ENCODE measurements around the gene PSD4.

The PSD4 gene

GRCh38 chr2:113216321-113216720, 42.5 kb downstream of the PSD4 start:
- no peak for DNase-seq (ENCODE audit: low read depth)
- no peak overlapping the region for H3K4me3 ChIP-seq (ENCODE audit: low read depth, low read length)

DNA sequence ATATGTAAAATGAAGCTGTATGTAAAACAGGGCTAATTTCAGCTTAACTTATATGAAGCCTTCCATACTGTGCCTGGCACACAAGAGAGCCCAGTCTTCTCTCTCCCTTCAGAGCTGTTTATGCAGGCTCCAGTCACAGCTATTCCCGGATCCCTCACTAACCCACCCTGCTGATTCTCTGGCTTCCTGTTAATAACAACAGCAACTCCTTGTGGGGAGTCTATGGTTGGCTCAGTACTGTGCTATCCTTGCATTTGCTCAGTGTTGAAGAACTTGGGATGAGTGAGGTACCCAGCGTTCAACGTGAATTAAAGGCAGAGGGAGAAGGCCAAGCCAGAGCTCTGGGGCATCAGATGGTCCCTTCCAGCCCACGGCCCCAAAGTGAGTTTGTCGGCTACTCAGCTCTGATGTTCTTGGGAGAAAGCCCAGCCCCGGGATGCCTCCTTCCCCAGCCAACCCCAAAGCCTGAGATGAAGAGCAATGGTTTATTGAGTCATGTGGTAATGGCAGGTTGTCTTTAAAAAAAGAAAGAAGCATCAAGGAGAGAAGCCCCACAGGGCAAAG, 43.2 kb downstream of the PSD4 start:
- no peak for DNase-seq (ENCODE audit: low read depth)
- no peak overlapping the region for H3K4me3 ChIP-seq (ENCODE audit: low read depth, low read length)

- no peak overlapping the region for H3K4me3 ChIP-seq (ENCODE audit: low read depth, low read length)
- DNase-seq (ENCODE audit: low read depth), result no peak
Measured at GRCh38 chr2:113217455-113218282, 43.9 kb downstream of the PSD4 start.

DNA sequence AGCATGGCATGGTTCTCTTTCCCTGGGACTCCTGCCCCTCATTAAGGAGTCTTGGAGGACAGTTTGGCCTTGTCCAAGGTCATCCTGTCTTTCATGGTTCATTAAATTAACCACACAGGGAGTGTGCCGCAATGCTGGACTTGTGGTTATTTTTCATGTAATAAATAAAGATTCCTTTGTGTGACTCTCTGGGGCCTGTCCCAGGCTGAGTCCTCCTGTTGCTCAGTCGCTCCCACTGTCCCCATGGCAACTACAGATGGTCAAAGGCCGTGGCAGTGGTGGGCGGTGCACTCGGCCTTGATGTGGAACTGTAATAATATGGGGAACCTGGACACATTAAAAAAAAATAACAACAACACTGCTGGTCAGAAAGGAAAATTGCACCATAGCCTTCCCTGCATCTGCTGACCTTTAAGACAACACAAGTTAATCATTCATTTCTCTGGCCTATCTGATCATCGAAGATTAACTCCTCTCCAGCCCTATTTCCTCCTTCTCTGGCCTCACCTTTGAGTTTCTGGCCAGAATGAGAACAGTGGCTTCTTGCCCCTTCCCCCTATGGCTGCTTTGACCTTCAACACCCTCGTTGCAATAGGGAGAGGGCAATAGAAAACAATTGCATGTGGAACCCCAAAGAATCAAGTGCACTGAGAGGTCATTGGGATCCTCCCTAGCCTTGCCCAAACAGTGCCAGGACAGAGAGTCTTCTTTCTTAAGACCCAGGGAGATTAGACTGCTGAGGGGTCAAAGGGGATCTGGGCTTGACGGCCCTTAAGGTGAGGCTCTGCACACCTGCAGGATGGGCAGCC, 44.7 kb downstream of the PSD4 start:
- no peak for DNase-seq (ENCODE audit: low read depth)
- no peak overlapping the region for H3K4me3 ChIP-seq (ENCODE audit: low read depth, low read length)

GRCh38 chr2:113219092-113219441, 45.3 kb downstream of the PSD4 start:
- DNase-seq (ENCODE audit: low read depth), result no peak
- H3K4me3 ChIP-seq (ENCODE audit: low read depth, low read length), result no peak overlapping the region

DNA sequence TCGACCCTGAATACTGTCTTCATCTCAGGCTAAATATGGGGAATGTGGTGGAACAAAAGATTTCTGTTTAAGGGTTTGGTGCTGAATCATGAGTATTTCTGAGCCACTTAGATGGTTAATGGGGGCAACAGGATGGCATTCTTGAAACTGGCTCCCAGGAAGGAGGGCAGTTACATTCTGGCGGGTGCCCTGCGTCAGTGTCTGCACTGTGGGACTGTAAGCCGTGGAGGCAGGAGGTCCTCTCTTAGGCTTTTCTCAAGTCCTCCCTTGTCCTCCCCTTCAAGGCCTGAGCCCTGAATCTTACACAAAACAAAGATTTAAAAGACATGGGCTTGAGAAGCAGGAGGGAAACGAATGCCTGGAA, 45.7 kb downstream of the PSD4 start:
- no peak overlapping the region for H3K4me3 ChIP-seq (ENCODE audit: low read depth, low read length)
- no peak for DNase-seq (ENCODE audit: low read depth)

- H3K4me3 ChIP-seq (ENCODE audit: low read depth, low read length), result no peak overlapping the region
- no peak for DNase-seq (ENCODE audit: low read depth)
Measured at GRCh38 chr2:113219889-113220641, 46.3 kb downstream of the PSD4 start.

DNA sequence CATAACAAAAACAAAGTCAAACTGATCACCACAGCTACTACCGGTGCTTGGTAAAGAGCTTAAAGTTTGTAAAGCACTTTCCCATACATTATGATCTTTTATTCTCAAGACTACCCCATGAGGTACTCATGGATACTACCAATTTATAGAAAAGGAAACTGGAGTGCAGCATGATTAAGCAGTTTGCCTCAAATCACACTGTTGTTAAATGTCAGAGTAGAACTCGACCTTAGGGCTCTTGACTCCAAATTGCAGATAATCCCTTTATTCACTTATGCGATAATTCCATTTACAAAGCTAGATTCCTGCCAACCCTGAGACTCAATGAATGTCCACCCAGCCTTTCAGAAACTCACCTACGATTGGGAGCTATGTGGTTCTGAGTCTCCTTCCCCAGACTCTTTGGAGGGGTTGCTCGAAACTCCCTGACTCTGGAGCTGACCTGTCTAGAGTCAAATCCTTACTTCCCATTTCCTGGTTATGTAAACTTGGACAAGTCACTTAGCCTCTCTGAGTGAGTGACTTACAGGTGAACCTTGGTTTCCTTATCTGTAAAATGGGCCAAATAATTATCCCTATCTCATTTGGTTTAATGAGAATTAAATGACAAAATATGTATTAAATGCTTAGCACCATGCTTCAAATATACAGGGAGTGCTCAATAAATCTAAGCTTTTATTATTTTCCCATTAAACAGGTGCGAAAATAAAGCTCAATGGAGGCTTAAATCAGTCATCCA, 47.4 kb downstream of the PSD4 start:
- H3K4me3 ChIP-seq (ENCODE audit: low read depth, low read length), result no peak overlapping the region
- DNase-seq (ENCODE audit: low read depth), result no peak

DNA sequence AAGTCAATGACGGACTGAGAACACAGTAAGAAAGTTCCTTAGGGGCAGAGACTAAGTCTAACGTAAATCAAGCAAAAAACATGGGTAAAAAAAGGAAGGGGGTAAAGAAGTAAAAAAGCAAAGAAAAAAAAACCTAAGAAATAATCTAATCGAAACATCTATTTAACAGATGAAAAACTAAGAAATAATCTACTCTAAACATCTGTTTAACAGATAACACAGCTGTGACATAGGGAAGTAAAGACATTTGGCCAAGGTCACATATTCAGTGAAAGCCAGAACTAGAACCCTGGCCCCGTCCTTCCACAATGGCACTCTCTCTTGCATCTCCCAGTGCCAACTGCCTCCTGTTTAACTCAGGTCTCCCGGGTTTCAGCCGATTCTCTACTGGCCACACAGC, 48.1 kb downstream of the PSD4 start:
- DNase-seq (ENCODE audit: low read depth), result no peak
- H3K4me3 ChIP-seq (ENCODE audit: low read depth, low read length), result no peak overlapping the region

DNA sequence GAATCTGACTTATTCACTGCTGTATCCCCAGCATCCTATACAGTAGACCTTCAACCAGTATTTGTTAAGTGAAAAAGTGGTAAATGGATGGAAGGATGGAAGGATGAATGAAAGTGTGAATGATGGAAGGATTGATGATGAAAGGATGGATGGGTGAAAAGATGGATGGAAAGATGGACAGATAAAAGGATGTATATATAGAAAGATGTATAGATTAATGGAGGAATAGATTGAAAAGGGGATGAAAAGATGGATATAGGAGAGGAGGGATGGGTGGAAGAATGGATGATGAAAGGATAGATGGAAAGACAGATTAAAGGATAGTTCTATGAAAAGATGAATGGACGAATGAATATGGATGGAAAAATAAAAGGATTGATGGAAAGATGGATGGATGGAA, 50.0 kb downstream of the PSD4 start:
- no peak overlapping the region for H3K4me3 ChIP-seq (ENCODE audit: low read depth, low read length)
- DNase-seq (ENCODE audit: low read depth), result no peak

GRCh38 chr2:113224647-113225236, 51.0 kb downstream of the PSD4 start:
- no peak for DNase-seq (ENCODE audit: low read depth)
- H3K4me3 ChIP-seq (ENCODE audit: low read depth, low read length), result no peak overlapping the region

DNA sequence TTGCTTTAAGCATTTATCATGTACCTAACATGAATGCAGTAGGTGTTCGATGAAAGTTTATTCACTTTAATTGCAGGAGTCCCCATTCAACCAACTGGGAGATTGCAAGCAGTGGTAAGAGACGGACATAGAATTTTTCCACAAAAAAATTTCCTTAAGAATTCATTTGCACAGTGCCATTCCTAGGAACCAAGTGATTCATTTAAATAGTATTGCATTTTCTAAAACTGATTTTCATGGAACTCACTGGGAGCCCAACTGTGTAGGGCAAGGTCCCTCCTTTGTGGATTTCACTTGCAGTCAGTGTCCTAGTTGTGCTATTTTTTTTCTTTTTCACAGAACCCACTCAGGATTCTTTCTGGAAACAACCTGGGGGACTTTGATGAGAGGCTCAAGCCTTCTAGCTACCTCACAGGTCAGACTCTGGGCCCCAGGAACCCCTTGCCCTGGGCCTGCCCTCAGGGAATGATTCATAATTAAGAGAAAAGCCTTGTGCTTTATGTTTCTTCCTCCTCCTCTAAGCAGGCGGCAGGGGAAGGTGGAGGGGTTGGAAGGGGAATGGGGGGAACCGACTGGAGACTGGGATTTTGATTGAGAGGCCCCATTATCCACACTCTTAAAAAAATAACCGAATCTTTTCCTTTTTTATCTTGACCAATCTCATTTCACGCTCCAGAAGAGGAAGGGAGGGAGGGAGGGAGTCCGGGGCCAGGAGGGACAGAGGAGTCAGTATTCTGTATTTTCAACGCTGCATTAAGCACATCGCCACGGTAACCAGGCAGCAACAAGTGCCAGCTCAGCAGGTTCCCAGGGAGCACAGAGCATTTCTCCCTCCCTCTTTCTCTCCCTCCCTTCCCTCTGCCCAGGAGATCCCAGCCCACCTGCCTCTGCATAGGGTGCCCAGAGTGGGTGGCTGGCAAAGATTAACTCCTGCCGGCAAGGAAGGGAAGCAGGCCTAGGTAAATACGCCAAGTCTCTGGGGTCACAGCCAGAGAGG, 51.8 kb downstream of the PSD4 start:
- H3K4me3 ChIP-seq (ENCODE audit: low read depth, low read length), result no peak overlapping the region
- DNase-seq (ENCODE audit: low read depth), result no peak

DNA sequence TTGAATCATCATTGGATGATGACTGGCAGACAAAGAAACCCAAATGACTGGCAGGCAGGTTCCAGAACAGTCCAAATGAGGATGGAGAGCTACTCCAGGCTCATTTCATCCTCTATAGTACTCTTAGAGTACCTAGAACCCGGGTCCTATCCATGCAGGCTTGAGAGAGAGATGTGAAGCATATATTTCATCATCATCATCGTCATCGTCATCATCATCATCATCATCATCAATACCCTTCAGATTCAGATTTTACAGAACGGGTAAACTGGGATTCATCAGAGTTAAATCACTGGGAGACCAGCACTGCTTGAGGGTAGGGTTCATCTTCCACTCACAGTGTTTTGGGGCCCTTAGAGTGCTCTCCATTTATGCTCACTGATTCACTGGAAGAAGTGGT, 52.7 kb downstream of the PSD4 start:
- no peak overlapping the region for H3K4me3 ChIP-seq (ENCODE audit: low read depth, low read length)
- DNase-seq (ENCODE audit: low read depth), result no peak

- no peak for DNase-seq (ENCODE audit: low read depth)
- no peak overlapping the region for H3K4me3 ChIP-seq (ENCODE audit: low read depth, low read length)
Measured at GRCh38 chr2:113227290-113227689, 53.5 kb downstream of the PSD4 start.

DNA sequence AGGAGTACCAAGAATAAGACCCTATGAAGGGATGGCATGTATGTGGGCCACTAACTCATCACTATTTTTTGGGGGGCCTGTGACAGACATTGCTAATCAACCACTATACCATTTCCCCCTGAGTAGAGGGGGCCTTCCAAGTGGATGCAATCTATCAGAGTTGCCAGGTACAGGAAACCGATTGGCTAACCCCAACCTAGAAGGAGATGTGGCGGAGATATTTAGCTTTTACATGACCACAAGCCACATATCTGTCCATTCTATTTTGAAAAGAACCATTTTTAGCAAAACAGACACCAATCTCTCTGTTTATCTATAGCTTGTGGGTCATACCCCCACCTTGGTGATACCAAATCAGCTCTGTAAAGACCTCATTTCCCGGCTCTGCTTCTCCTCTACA, 53.9 kb downstream of the PSD4 start:
- no peak for DNase-seq (ENCODE audit: low read depth)
- no peak overlapping the region for H3K4me3 ChIP-seq (ENCODE audit: low read depth, low read length)

DNA sequence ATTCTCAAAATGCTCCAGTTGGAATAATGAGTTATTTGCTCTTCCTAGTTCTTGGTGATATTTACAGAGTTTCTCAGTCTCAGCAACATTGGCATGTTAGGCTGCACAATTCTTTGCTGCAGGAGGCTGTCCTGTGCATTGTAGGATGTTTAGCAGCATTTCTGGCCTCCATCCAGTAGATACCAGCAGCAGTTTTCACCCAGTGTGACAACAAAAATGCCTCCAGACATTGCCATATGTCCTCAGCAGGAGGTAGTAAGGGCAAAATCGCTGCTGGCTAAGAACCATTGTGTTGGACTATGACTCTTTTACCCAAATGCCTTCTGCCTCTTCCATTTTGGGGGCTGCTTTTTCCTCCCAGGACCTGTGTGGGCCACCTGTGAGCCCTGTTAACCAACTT, 54.6 kb downstream of the PSD4 start:
- no peak overlapping the region for H3K4me3 ChIP-seq (ENCODE audit: low read depth, low read length)
- no peak for DNase-seq (ENCODE audit: low read depth)

GRCh38 chr2:113228991-113229716, 55.4 kb downstream of the PSD4 start:
- H3K4me3 ChIP-seq (ENCODE audit: low read depth, low read length), result no peak overlapping the region
- no peak for DNase-seq (ENCODE audit: low read depth)

Data from skeletal muscle cell (primary cell).